ENCODE results near the gene TMEM144. TPM values are rescaled to one million over a fixed set of nuclear protein-coding genes. Genes with fewer than 3 reads are reported as not detected.

The TMEM144 gene
- total RNA-seq, 1 donor, result 8.0 TPM

DNA sequence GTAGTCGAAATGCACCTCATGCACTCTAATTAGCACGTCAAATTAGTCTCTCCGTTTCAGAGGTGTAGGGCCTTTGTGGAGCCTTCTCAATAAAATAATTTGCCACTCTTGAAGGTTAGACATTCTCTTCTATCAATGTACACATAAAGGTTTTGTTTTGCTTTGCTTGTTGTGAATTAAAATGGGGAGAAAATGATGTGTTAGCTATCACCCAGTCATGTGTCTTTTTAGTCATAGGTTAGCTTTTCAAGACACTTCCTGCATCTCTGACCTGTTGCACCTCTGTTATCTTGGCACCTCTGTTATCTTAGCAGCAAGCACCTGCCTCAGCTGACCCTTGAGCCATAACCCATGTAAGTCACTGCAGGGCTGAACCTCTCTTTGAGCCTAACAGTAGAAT is 936 bp downstream of the TMEM144 start:
- DNase-seq (ENCODE audit: insufficient read length, low spot score, missing footprints), result no peak
- peak overlapping the region; percentile 72 for H3K4me3 ChIP-seq (ENCODE audit: insufficient read depth, low read length)
- H3K27me3 ChIP-seq (ENCODE audit: insufficient read depth, low read length), result no peaks in the 10 kb centered on the region
- TF ChIP-seq, protein P1, sequence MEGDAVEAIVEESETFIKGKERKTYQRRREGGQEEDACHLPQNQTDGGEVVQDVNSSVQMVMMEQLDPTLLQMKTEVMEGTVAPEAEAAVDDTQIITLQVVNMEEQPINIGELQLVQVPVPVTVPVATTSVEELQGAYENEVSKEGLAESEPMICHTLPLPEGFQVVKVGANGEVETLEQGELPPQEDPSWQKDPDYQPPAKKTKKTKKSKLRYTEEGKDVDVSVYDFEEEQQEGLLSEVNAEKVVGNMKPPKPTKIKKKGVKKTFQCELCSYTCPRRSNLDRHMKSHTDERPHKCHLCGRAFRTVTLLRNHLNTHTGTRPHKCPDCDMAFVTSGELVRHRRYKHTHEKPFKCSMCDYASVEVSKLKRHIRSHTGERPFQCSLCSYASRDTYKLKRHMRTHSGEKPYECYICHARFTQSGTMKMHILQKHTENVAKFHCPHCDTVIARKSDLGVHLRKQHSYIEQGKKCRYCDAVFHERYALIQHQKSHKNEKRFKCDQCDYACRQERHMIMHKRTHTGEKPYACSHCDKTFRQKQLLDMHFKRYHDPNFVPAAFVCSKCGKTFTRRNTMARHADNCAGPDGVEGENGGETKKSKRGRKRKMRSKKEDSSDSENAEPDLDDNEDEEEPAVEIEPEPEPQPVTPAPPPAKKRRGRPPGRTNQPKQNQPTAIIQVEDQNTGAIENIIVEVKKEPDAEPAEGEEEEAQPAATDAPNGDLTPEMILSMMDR (IDR thresholded peaks at IDR 0.05; ENCODE audit: extremely low read depth, low read depth, low read length), result no peak
- H3K9me3 ChIP-seq (ENCODE audit: low read depth, low read length), result no peaks in the 10 kb centered on the region
- peak overlapping the region; percentile 81 for H3K4me2 ChIP-seq (ENCODE audit: insufficient read depth, low read length)
- peaks cover 10% of the 10 kb centered on the region for H3K4me1 ChIP-seq (ENCODE audit: insufficient read depth, low read length)
- H3K27ac ChIP-seq (ENCODE audit: low read depth, low read length), result peak overlapping the region; percentile 74
- H3K79me2 ChIP-seq (ENCODE audit: insufficient read depth, low read length), result no peaks in the 10 kb centered on the region
- no peaks in the 10 kb centered on the region for H3K36me3 ChIP-seq (ENCODE audit: insufficient read depth, low read length)
- no peaks in the 10 kb centered on the region for H4K20me1 ChIP-seq (ENCODE audit: insufficient read depth, low read length)
- H2AFZ ChIP-seq (ENCODE audit: low read length), result peak overlapping the region; percentile 89

DNA sequence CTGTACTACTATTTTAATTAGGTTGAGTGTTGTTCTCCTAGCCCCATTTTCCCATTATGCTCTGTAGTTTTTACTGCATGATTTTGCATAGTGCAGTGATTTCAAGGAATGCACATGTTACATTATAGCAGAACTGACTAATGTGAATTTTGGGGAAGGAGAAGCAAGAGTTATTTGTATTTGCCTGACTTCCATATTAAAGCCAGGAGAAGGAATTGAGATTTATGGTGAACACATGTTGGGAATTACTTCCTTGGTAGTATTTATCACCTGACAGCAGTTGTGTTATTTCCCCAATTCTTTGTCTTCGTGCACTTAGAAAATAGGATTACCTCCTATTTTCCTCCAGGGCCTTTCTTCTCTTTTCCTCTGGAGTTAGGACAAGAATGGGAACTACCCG is 3.2 kb downstream of the TMEM144 start:
- no peak overlapping the region for H3K4me3 ChIP-seq (ENCODE audit: insufficient read depth, low read length)
- no peaks in the 10 kb centered on the region for H4K20me1 ChIP-seq (ENCODE audit: insufficient read depth, low read length)
- no peaks in the 10 kb centered on the region for H3K9me3 ChIP-seq (ENCODE audit: low read depth, low read length)
- H2AFZ ChIP-seq (ENCODE audit: low read length), result no peak overlapping the region
- H3K4me1 ChIP-seq (ENCODE audit: insufficient read depth, low read length), result peaks cover 10% of the 10 kb centered on the region
- no peak for DNase-seq (ENCODE audit: insufficient read length, low spot score, missing footprints)
- H3K27me3 ChIP-seq (ENCODE audit: insufficient read depth, low read length), result no peaks in the 10 kb centered on the region
- H3K36me3 ChIP-seq (ENCODE audit: insufficient read depth, low read length), result no peaks in the 10 kb centered on the region
- no peak overlapping the region for H3K4me2 ChIP-seq (ENCODE audit: insufficient read depth, low read length)
- no peaks in the 10 kb centered on the region for H3K79me2 ChIP-seq (ENCODE audit: insufficient read depth, low read length)
- H3K27ac ChIP-seq (ENCODE audit: low read depth, low read length), result no peak overlapping the region
- TF ChIP-seq, protein P1 (IDR thresholded peaks at IDR 0.05; ENCODE audit: extremely low read depth, low read depth, low read length), result no peak

DNA sequence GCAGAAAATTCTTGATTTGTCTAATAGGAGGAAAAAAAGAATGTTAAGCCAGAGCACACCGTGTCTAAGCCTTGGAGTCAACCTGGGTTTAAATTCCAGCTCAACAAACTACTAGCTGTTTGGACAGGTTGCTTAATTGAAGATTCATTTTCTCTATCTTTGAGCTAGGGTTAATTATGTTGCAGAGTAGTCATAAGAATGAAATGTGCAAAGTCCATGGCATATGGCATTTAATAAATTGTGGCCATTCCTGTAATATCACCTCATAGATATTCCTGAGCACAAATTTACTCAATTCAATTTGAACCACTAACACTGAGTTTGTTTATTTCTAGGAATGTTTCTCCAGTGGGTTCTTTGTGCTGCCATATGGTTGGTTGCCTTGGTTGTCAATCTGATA is 4.6 kb downstream of the TMEM144 start:
- H3K4me2 ChIP-seq (ENCODE audit: insufficient read depth, low read length), result no peak overlapping the region
- H2AFZ ChIP-seq (ENCODE audit: low read length), result no peak overlapping the region
- no peaks in the 10 kb centered on the region for H4K20me1 ChIP-seq (ENCODE audit: insufficient read depth, low read length)
- no peaks in the 10 kb centered on the region for H3K27me3 ChIP-seq (ENCODE audit: insufficient read depth, low read length)
- no peak for DNase-seq (ENCODE audit: insufficient read length, low spot score, missing footprints)
- H3K9me3 ChIP-seq (ENCODE audit: low read depth, low read length), result no peaks in the 10 kb centered on the region
- H3K4me1 ChIP-seq (ENCODE audit: insufficient read depth, low read length), result peaks cover 10% of the 10 kb centered on the region
- no peak overlapping the region for H3K27ac ChIP-seq (ENCODE audit: low read depth, low read length)
- TF ChIP-seq, protein P1 (IDR thresholded peaks at IDR 0.05; ENCODE audit: extremely low read depth, low read depth, low read length), result no peak
- H3K36me3 ChIP-seq (ENCODE audit: insufficient read depth, low read length), result no peaks in the 10 kb centered on the region
- no peak overlapping the region for H3K4me3 ChIP-seq (ENCODE audit: insufficient read depth, low read length)
- no peaks in the 10 kb centered on the region for H3K79me2 ChIP-seq (ENCODE audit: insufficient read depth, low read length)

DNA sequence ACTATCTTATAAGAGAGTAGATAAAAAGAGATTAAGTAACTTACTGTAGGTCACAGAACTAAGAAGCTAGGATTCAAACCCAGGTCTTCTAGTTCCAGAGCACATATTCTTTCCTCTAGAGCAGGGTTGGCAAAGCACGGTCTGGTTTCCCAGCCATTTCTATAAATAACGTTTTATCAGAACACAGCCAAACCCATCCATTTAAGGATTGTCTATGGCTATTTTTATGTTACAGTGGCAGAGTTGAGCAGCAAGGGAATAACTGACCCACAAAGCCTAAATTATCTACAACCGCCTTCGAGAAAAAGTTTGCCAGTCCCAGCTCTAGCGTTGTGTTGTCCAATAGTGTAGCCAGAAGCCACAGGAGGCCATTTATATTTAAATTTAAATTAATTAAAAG is 7.5 kb downstream of the TMEM144 start:
- TF ChIP-seq, protein P1 (IDR thresholded peaks at IDR 0.05; ENCODE audit: extremely low read depth, low read depth, low read length), result no peak
- no peaks in the 10 kb centered on the region for H4K20me1 ChIP-seq (ENCODE audit: insufficient read depth, low read length)

More for the DNA sequence above, 7.5 kb downstream of the TMEM144 start:
- Histone ChIP-seq H3K27ac (ENCODE audit: low read depth, low read length) (no peak overlapping the region), H3K4me1 (ENCODE audit: insufficient read depth, low read length) (no peaks in the 10 kb centered on the region), H3K36me3 (ENCODE audit: insufficient read depth, low read length) (no peaks in the 10 kb centered on the region), H2AFZ (ENCODE audit: low read length) (no peak overlapping the region), H3K27me3 (ENCODE audit: insufficient read depth, low read length) (no peaks in the 10 kb centered on the region), H3K4me3 (ENCODE audit: insufficient read depth, low read length) (no peak overlapping the region), H3K4me2 (ENCODE audit: insufficient read depth, low read length) (no peak overlapping the region), H3K9me3 (ENCODE audit: low read depth, low read length) (no peaks in the 10 kb centered on the region), H3K79me2 (ENCODE audit: insufficient read depth, low read length) (no peaks in the 10 kb centered on the region)
- DNase-seq (ENCODE audit: insufficient read length, low spot score, missing footprints), result no peak

Data from osteoblast (primary cell).